ENCODE results near the gene PPP1R1A.

The PPP1R1A gene

DNA sequence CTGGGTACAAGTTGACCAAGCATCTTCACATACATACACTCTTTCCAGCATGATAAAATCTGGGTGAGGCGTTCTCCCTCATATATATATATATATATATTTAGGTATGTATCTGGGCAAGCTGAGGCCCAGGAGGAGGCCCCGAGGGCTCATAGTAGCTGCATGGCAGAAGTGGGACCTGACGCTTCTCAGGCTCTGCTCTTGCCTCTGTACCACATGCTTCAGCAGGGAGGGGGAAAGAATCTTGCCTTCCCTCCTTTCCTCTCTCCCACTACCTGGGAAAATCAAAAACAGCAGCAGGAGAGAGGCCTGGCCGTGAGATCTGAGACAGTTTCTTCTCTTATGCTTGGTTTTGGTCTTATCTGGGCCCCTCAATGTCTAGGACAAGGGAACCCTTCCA, 9.2 kb downstream of the PPP1R1A start:
- no peak overlapping the region for H3K9ac ChIP-seq (ENCODE audit: low read length)
- H3K79me2 ChIP-seq (ENCODE audit: low read length), result no peaks in the 10 kb centered on the region
- H2AFZ ChIP-seq (ENCODE audit: low read depth, low read length), result no peak overlapping the region
- peak overlapping the region; percentile 55; the same call in 1 of the 2 replicates for H3K4me2 ChIP-seq (ENCODE audit: low read length)
- no peaks in the 10 kb centered on the region for H4K20me1 ChIP-seq (ENCODE audit: insufficient read depth, low read length)
- peaks cover 4% of the 10 kb centered on the region for H3K4me1 ChIP-seq (ENCODE audit: low read length)
- peaks cover 4% of the 10 kb centered on the region for H3K36me3 ChIP-seq (replicated peaks; ENCODE audit: low read depth, low read length)
- H3K27ac ChIP-seq (ENCODE audit: low read length), result no peak overlapping the region
- no peak overlapping the region for H3K4me3 ChIP-seq (ENCODE audit: low read length)
- peaks cover 6% of the 10 kb centered on the region; the same call in 1 of the 2 replicates for H3K27me3 ChIP-seq (ENCODE audit: low read depth, low read length)
- no peak for TF ChIP-seq EZH2phosphoT487 (IDR thresholded peaks at IDR 0.05; ENCODE audit: low read depth)
- TF ChIP-seq, protein P1, sequence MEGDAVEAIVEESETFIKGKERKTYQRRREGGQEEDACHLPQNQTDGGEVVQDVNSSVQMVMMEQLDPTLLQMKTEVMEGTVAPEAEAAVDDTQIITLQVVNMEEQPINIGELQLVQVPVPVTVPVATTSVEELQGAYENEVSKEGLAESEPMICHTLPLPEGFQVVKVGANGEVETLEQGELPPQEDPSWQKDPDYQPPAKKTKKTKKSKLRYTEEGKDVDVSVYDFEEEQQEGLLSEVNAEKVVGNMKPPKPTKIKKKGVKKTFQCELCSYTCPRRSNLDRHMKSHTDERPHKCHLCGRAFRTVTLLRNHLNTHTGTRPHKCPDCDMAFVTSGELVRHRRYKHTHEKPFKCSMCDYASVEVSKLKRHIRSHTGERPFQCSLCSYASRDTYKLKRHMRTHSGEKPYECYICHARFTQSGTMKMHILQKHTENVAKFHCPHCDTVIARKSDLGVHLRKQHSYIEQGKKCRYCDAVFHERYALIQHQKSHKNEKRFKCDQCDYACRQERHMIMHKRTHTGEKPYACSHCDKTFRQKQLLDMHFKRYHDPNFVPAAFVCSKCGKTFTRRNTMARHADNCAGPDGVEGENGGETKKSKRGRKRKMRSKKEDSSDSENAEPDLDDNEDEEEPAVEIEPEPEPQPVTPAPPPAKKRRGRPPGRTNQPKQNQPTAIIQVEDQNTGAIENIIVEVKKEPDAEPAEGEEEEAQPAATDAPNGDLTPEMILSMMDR (IDR thresholded peaks at IDR 0.05; ENCODE audit: low read depth, low read length), result no peak
- no peaks in the 10 kb centered on the region for H3K9me3 ChIP-seq (ENCODE audit: insufficient read depth, low read length)

- H3K27me3 ChIP-seq (ENCODE audit: low read depth, low read length), result peaks cover 6% of the 10 kb centered on the region; the same call in 1 of the 2 replicates
- H3K9ac ChIP-seq (ENCODE audit: low read length), result no peak overlapping the region
- H3K4me1 ChIP-seq (ENCODE audit: low read length), result peaks cover 4% of the 10 kb centered on the region
- H3K27ac ChIP-seq (ENCODE audit: low read length), result no peak overlapping the region
- no peaks in the 10 kb centered on the region for H4K20me1 ChIP-seq (ENCODE audit: insufficient read depth, low read length)
- H3K36me3 ChIP-seq (replicated peaks; ENCODE audit: low read depth, low read length), result peaks cover 4% of the 10 kb centered on the region
- H3K79me2 ChIP-seq (ENCODE audit: low read length), result no peaks in the 10 kb centered on the region
- no peaks in the 10 kb centered on the region for H3K9me3 ChIP-seq (ENCODE audit: insufficient read depth, low read length)
- H3K4me2 ChIP-seq (ENCODE audit: low read length), result no peak overlapping the region
- no peak overlapping the region for H3K4me3 ChIP-seq (ENCODE audit: low read length)
- TF ChIP-seq, protein P1 (IDR thresholded peaks at IDR 0.05; ENCODE audit: low read depth, low read length), result no peak
- TF ChIP-seq EZH2phosphoT487 (IDR thresholded peaks at IDR 0.05; ENCODE audit: low read depth), result no peak
- H2AFZ ChIP-seq (ENCODE audit: low read depth, low read length), result no peak overlapping the region
These were observed 9.7 kb downstream of the PPP1R1A start for GRCh38 chr12:54578778-54579177.

DNA sequence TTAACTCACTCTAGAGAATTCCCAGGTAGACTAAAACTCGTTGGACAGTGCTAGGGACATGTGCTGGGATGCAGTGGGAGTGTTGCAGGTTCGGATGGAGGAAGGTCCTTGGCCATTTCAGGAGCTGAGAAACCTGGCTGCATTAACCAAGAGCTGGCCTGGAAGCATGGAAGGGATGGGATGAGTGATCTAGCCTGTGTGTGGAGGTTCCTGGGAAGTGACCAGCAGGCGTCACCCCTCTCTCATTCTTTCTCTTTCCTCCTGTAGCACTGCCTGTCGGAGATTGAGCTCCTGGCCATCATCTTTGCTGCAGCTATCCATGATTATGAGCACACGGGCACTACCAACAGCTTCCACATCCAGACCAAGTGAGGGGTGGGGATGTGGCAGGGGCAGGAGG, 15.6 kb downstream of the PPP1R1A start:
- Histone ChIP-seq H4K20me1 (ENCODE audit: insufficient read depth, low read length) (no peaks in the 10 kb centered on the region), H3K27me3 (ENCODE audit: low read depth, low read length) (no peaks in the 10 kb centered on the region), H3K9me3 (ENCODE audit: insufficient read depth, low read length) (no peaks in the 10 kb centered on the region), H3K27ac (ENCODE audit: low read length) (no peak overlapping the region), H2AFZ (ENCODE audit: low read depth, low read length) (no peak overlapping the region), H3K4me3 (ENCODE audit: low read length) (no peak overlapping the region), H3K36me3 (replicated peaks; ENCODE audit: low read depth, low read length) (peaks cover 9% of the 10 kb centered on the region), H3K4me1 (ENCODE audit: low read length) (no peaks in the 10 kb centered on the region), H3K79me2 (ENCODE audit: low read length) (no peaks in the 10 kb centered on the region), H3K4me2 (ENCODE audit: low read length) (no peak overlapping the region), H3K9ac (ENCODE audit: low read length) (no peak overlapping the region)
- no peak for TF ChIP-seq EZH2phosphoT487 (IDR thresholded peaks at IDR 0.05; ENCODE audit: low read depth)
- TF ChIP-seq, protein P1 (IDR thresholded peaks at IDR 0.05; ENCODE audit: low read depth, low read length), result no peak

GRCh38 chr12:54571193-54572188, 17.0 kb downstream of the PPP1R1A start:
- Histone ChIP-seq H4K20me1 (ENCODE audit: insufficient read depth, low read length) (no peaks in the 10 kb centered on the region), H3K4me2 (ENCODE audit: low read length) (no peak overlapping the region), H2AFZ (ENCODE audit: low read depth, low read length) (no peak overlapping the region), H3K79me2 (ENCODE audit: low read length) (no peaks in the 10 kb centered on the region), H3K27ac (ENCODE audit: low read length) (no peak overlapping the region), H3K4me1 (ENCODE audit: low read length) (no peaks in the 10 kb centered on the region), H3K9me3 (ENCODE audit: insufficient read depth, low read length) (no peaks in the 10 kb centered on the region), H3K27me3 (ENCODE audit: low read depth, low read length) (no peaks in the 10 kb centered on the region), H3K4me3 (ENCODE audit: low read length) (no peak overlapping the region), H3K36me3 (replicated peaks; ENCODE audit: low read depth, low read length) (peaks cover 6% of the 10 kb centered on the region), H3K9ac (ENCODE audit: low read length) (no peak overlapping the region)
- TF ChIP-seq, protein P1 (IDR thresholded peaks at IDR 0.05; ENCODE audit: low read depth, low read length), result no peak
- no peak for TF ChIP-seq EZH2phosphoT487 (IDR thresholded peaks at IDR 0.05; ENCODE audit: low read depth)
